Muscle of arm (tissue), 14 donors: ENCODE measurements around the gene SLC25A22. TPM values are rescaled to one million over a fixed set of nuclear protein-coding genes. Genes with fewer than 3 reads are reported as not detected.

Source experiments
- DNase-seq: peaks from one replicate; pipeline ENCODE4 v3.0.0-alpha.2; 2013
- long read RNA-seq, 11 donors: transcript quantifications; one replicate each; lab custom pipeline, GENCODE V29; 2026
- polyA plus RNA-seq, 12 donors: library from polyadenylated mRNA; unstranded; fragments of 120-200 nt; gene quantifications; one replicate each; pipeline ENCODE4 v1.2.1, GENCODE V29; 2013; ENCODE audit not compliant: insufficient read length in 12 of 12

SLC25A22 gene
- polyA plus RNA-seq, result 10 to 100 TPM in 6 of 12 donors, 1 to 10 TPM in 5, not detected in 1; 7.9 to 15.5 (median 10.6) TPM
- long read RNA-seq, donor 1, partial matches to known transcripts, result 0 of 3 reads
- long read RNA-seq, donor 1, other reads (novel, unspliced or antisense), result 0 of 3 reads
- long read RNA-seq, donor 2, partial matches to known transcripts, result 0 of 4 reads
- long read RNA-seq, donor 2, other reads (novel, unspliced or antisense), result 0 of 4 reads
- long read RNA-seq, donor 3, partial matches to known transcripts, result 0 of 1 reads
- long read RNA-seq, donor 3, other reads (novel, unspliced or antisense), result 0 of 1 reads
- long read RNA-seq, donor 4, partial matches to known transcripts, result 0 of 1 reads
- long read RNA-seq, donor 4, other reads (novel, unspliced or antisense), result 0 of 1 reads
- long read RNA-seq, donor 5, result 0 reads
- long read RNA-seq, donor 6, partial matches to known transcripts, result 0 of 3 reads
- long read RNA-seq, donor 6, other reads (novel, unspliced or antisense), result 0 of 3 reads
- long read RNA-seq, donor 7, partial matches to known transcripts, result 0 of 2 reads
- long read RNA-seq, donor 7, other reads (novel, unspliced or antisense), result 0 of 2 reads
- long read RNA-seq, donor 8, partial matches to known transcripts, result 0 of 2 reads
- long read RNA-seq, donor 8, other reads (novel, unspliced or antisense), result 0 of 2 reads
- long read RNA-seq, donor 9, partial matches to known transcripts, result 0 of 3 reads
- long read RNA-seq, donor 9, other reads (novel, unspliced or antisense), result 0 of 3 reads
- long read RNA-seq, donor 10, partial matches to known transcripts, result 0 of 3 reads
- long read RNA-seq, donor 10, other reads (novel, unspliced or antisense), result 0 of 3 reads
- long read RNA-seq, donor 11, result 0 reads

GRCh38 chr11:798093-798713 is at the start of gene SLC25A22:
TSS of gene SLC25A22 (minus strand) at chr11:798281. CDS start at chr11:795006, 3,275 bp downstream.
- peak; percentile 80 for DNase-seq

- no peak for DNase-seq
These were observed 49.8 kb upstream of the SLC25A22 start for GRCh38 chr11:847876-848275.

GRCh38 chr11:846496-847098 is 48.5 kb upstream of the SLC25A22 start:
- DNase-seq, result no peak

GRCh38 chr11:845872-846495 is 47.9 kb upstream of the SLC25A22 start:
- DNase-seq, result no peak

- DNase-seq, result peak; percentile 93
These were observed 46.9 kb upstream of the SLC25A22 start for GRCh38 chr11:844693-845644.

- DNase-seq, result peak; percentile 84
These were observed 46.0 kb upstream of the SLC25A22 start for GRCh38 chr11:843818-844692.

GRCh38 chr11:843086-843734 is 45.1 kb upstream of the SLC25A22 start:
- no peak for DNase-seq

- peak; percentile 89 for DNase-seq
These were observed 44.4 kb upstream of the SLC25A22 start, which contains the start of the genes POLR2L and TSPAN4 for GRCh38 chr11:842370-843002. TSS of gene POLR2L (minus strand) at chr11:842529. CDS start at chr11:842508, 21 bp downstream. TSS of gene TSPAN4 (plus strand) at chr11:842852. CDS start at chr11:850305, 7,453 bp downstream.

- no peak for DNase-seq
These were observed 43.9 kb upstream of the SLC25A22 start for GRCh38 chr11:841981-842369.

- DNase-seq, result no peak
These were observed 42.0 kb upstream of the SLC25A22 start for GRCh38 chr11:839875-840617.

GRCh38 chr11:839280-839623 is 41.2 kb upstream of the SLC25A22 start:
- no peak for DNase-seq

GRCh38 chr11:838441-839279 is 40.6 kb upstream of the SLC25A22 start:
- DNase-seq, result no peak

- no peak for DNase-seq
These were observed 39.9 kb upstream of the SLC25A22 start for GRCh38 chr11:837990-838307.

GRCh38 chr11:837189-837989 is 39.3 kb upstream of the SLC25A22 start:
- no peak for DNase-seq

- DNase-seq, result no peak
These were observed 38.6 kb upstream of the SLC25A22 start for GRCh38 chr11:836700-837099.

GRCh38 chr11:836274-836673 is 38.2 kb upstream of the SLC25A22 start:
- no peak for DNase-seq
